ENCODE data around the gene U2AF2. TPM values are rescaled to one million over a fixed set of nuclear protein-coding genes. Genes with fewer than 3 reads are reported as not detected.

The U2AF2 gene
- total and polyA plus RNA-seq, 2 of the 4 experiments (the other 2 are of a cell fraction) = 120 to 260 TPM

DNA sequence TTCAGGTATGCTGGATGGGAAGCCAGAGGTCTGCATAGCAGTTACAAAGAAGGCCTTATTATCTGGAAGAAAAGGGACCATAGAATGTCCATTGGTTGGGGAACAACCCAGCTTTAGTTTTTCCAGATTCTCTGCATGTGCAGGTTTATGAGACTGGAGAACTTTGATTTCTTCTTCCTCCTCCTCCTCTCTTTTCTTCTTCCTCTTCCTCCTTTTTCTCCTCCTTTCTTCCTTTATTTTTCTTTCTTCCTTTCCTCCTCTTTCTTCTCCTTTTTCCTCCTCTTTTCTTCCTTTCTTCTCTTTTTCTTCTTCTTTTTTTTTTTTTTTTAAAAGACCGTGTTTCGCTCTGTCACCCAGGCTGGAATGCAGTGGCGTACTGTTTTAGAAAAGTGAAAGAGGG is 51.1 kb downstream of the U2AF2 start:
- Histone ChIP-seq H2AFZ (replicated peaks; ENCODE audit: low read length, poor library complexity) (no peak overlapping the region), H3K27me3 (ENCODE audit: control insufficient read depth, insufficient read depth, low read length) (no peaks in the 10 kb centered on the region), H2BK20ac (ENCODE audit: low read depth, low read length) (no peak overlapping the region), H3K23ac (ENCODE audit: low read depth, low read length) (no peak overlapping the region), H3K18ac (ENCODE audit: low read depth, low read length) (no peak overlapping the region), H3K9me3 (ENCODE audit: control insufficient read depth, insufficient read depth, low read length) (peaks cover 5% of the 10 kb centered on the region), H2BK15ac (ENCODE audit: low read depth, low read length) (no peak overlapping the region), H3K36me3 (ENCODE audit: control insufficient read depth, insufficient read depth, low read length) (peaks cover 7% of the 10 kb centered on the region; the same call in 1 of the 2 replicates), H3K4me2 (ENCODE audit: low read depth, low read length) (no peak overlapping the region), H2AK9ac (replicated peaks; ENCODE audit: low read depth, low read length, poor library complexity) (no peak overlapping the region), H3K27ac (ENCODE audit: insufficient read depth, low read length) (no peak overlapping the region), H3K9me1 (ENCODE audit: insufficient read depth, low read length) (no peaks in the 10 kb centered on the region), H3K4ac (ENCODE audit: low read depth, low read length) (no peak overlapping the region), H3K4me3 (ENCODE audit: insufficient read depth, low read depth, low read length) (no peak overlapping the region), H4K5ac (ENCODE audit: low read depth, low read length) (no peak overlapping the region), H2AK5ac (ENCODE audit: low read depth, low read length) (no peak overlapping the region), H4K91ac (ENCODE audit: insufficient read depth, low read depth, low read length) (no peak overlapping the region), H2BK120ac (ENCODE audit: low read depth, low read length) (no peak overlapping the region), H3K9ac (ENCODE audit: low read depth, low read length) (no peak overlapping the region), H3K56ac (ENCODE audit: extremely low read depth, insufficient read depth, low read length) (no peak overlapping the region), H3K14ac (replicated peaks; ENCODE audit: low read depth, low read length) (no peak overlapping the region), H4K8ac (ENCODE audit: low read depth in 2 of 2, low read length in 2 of 2) (no peak overlapping the region), H4K20me1 (ENCODE audit: insufficient read depth, low read length) (no peaks in the 10 kb centered on the region; the same call in 1 of the 2 replicates), H3K79me1 (ENCODE audit: low read depth in 1 of 2, low read length in 2 of 2) (no peaks in the 10 kb centered on the region), H3K4me1 (ENCODE audit: control insufficient read depth, insufficient read depth, low read length) (no peaks in the 10 kb centered on the region), H2BK5ac (ENCODE audit: low read depth, low read length, poor library complexity, severe bottlenecking) (no peak overlapping the region)
- WGBS, 2 experiments (ENCODE audit: extremely low coverage in 2 of 2, insufficient read length in 1 of 2) = no CpG with 5 or more reads among the region's 3 CpGs
- ChIA-PET CTCF (no interaction called here), POLR2A (ENCODE audit: unreplicated experiment) (no interaction called here)
- intact Hi-C loops (cut with micrococcal nuclease) = no loop called here
- in situ Hi-C loops (cut with MboI; ENCODE audit: low sequenced_read_pairs) = no loop called here
- ATAC-seq (ENCODE audit: low read depth) (no peak), DNase-seq (no peak)
- BruUV-seq (replicated peaks) = no TSS peak
- dilution Hi-C loops (cut with HindIII; ENCODE audit: low sequenced_read_pairs, unreplicated experiment) = no loop called here
- TF ChIP-seq SMC3 (IDR thresholded peaks at IDR 0.05; ENCODE audit: low read depth, low read length) (no peak), MAFK (IDR thresholded peaks at IDR 0.05; ENCODE audit: low read depth, low read length) (no peak), RFX5 (IDR thresholded peaks at IDR 0.05; ENCODE audit: low read depth, low read length) (no peak), CEBPB (IDR thresholded peaks at IDR 0.05; ENCODE audit: low read depth, low read length) (no peak), CTCF (conservative IDR thresholded peaks at IDR 0.05; ENCODE audit: low read depth, low read length) (no peak), BHLHE40 (IDR thresholded peaks at IDR 0.05; ENCODE audit: low read depth, low read length) (no peak), CHD1 (IDR thresholded peaks at IDR 0.05; ENCODE audit: low read depth, low read length) (no peak), MXI1 (IDR thresholded peaks at IDR 0.05; ENCODE audit: borderline replicate concordance, low read depth, low read length) (no peak), MAZ (IDR thresholded peaks at IDR 0.05; ENCODE audit: borderline replicate concordance, low read depth, low read length) (no peak), NFE2L2 (IDR thresholded peaks at IDR 0.05; ENCODE audit: low read depth, low read length) (no peak), FOS (IDR thresholded peaks at IDR 0.05; ENCODE audit: low read depth, low read length) (no peak), RAD21 (IDR thresholded peaks at IDR 0.05; ENCODE audit: low read length) (no peak), RCOR1 (IDR thresholded peaks at IDR 0.05; ENCODE audit: insufficient replicate concordance, low read length) (no peak), POLR2A (IDR thresholded peaks at IDR 0.05; ENCODE audit: low read depth, low read length) (no peak)
- TF ChIP-seq, protein P1, sequence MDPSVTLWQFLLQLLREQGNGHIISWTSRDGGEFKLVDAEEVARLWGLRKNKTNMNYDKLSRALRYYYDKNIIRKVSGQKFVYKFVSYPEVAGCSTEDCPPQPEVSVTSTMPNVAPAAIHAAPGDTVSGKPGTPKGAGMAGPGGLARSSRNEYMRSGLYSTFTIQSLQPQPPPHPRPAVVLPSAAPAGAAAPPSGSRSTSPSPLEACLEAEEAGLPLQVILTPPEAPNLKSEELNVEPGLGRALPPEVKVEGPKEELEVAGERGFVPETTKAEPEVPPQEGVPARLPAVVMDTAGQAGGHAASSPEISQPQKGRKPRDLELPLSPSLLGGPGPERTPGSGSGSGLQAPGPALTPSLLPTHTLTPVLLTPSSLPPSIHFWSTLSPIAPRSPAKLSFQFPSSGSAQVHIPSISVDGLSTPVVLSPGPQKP (IDR thresholded peaks at IDR 0.05; ENCODE audit: borderline replicate concordance, low read depth, low read length) = no peak
- TF ChIP-seq, protein P2, sequence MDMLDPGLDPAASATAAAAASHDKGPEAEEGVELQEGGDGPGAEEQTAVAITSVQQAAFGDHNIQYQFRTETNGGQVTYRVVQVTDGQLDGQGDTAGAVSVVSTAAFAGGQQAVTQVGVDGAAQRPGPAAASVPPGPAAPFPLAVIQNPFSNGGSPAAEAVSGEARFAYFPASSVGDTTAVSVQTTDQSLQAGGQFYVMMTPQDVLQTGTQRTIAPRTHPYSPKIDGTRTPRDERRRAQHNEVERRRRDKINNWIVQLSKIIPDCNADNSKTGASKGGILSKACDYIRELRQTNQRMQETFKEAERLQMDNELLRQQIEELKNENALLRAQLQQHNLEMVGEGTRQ (IDR thresholded peaks at IDR 0.05; ENCODE audit: low read depth, low read length) = no peak
